Right atrium auricular region (tissue), 2 donors: ENCODE data around the gene PTPRK. TPM values are rescaled to one million over a fixed set of nuclear protein-coding genes. Genes with fewer than 3 reads are reported as not detected.

Experiments
- DNase-seq: peaks from one replicate; pipeline ENCODE4 v3.0.0-alpha.2; 2019; ENCODE audit warnings: low spot score
- H3K27ac ChIP-seq, 2 donors: fragments of 200-600 bp; sonication (generic); 1 replicate in 1 of 2; 2 replicates in 1 of 2; pipeline ENCODE4 v1.5.1; 2016 to 2019
- H3K27me3 ChIP-seq, 2 donors: fragments of 200-600 bp; sonication (generic); one replicate each; pipeline versions ENCODE4 v1.5.1 to v1.6.0; 2017 to 2019
- H3K36me3 ChIP-seq: fragments of 200-600 bp; sonication (generic); one replicate; pipeline ENCODE4 v1.5.1; 2016
- H3K4me1 ChIP-seq, 2 donors: fragments of 200-600 bp; sonication (generic); one replicate each; pipeline versions ENCODE4 v1.5.1 to v1.6.0; 2017 to 2019
- H3K4me3 ChIP-seq, 2 donors: fragments of 200-600 bp; sonication (generic); 1 replicate in 1 of 2; 2 replicates in 1 of 2; pipeline ENCODE4 v1.5.1; 2017 to 2019; ENCODE audit warnings: mild to moderate bottlenecking in 1 of 2, moderate library complexity in 1 of 2
- H3K9me3 ChIP-seq, 2 donors: fragments of 200-600 bp; sonication (generic); one replicate each; pipeline ENCODE4 v1.5.1; 2019
- total RNA-seq, 2 donors: library from RNA; depleted of rRNA; stranded (reverse); fragments of >200 nt; gene quantifications; one replicate each; pipeline ENCODE4 v1.1.0, GENCODE V29; 2016
- TF ChIP-seq, protein P1 (sequence below), 2 donors: fragments of 200-600 bp; sonication (generic); IDR thresholded peaks; one replicate each; pipeline ENCODE4 v1.5.1; 2019; ENCODE audit warnings: antibody characterized with exemption in 2 of 2

The PTPRK gene
- total RNA-seq, 2 donors from 2014 or later = 24.5 to 36.4 TPM

DNA sequence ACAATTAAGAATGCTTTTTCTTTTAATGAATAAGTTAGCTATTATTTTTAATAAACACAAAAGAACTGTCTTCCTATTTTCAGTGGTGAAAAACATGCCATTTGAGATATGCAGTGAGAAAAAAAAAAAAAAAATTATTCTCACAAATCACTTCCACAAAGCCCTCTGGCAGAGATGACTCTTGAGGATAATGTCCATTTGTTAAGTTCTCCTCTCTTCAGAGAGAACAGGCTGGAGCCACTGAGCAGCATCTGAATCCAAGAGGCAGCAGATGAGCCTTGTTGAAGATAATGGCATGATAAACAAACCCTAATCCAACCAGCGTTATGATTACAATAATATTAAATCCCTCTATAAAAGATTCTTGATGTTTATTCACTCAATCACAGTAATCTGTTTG lies 105.0 kb downstream of the PTPRK start:
- no peak overlapping the region for H3K27ac ChIP-seq
- no peak overlapping the region for H3K4me3 ChIP-seq
- H3K27me3 ChIP-seq = no peaks in the 10 kb centered on the region
- H3K4me1 ChIP-seq = peaks cover 0 to 11% of the 10 kb centered on the region in 2 donors
- H3K36me3 ChIP-seq = no peaks in the 10 kb centered on the region
- no peak for DNase-seq
- H3K9me3 ChIP-seq = no peaks in the 10 kb centered on the region
- TF ChIP-seq, protein P1, sequence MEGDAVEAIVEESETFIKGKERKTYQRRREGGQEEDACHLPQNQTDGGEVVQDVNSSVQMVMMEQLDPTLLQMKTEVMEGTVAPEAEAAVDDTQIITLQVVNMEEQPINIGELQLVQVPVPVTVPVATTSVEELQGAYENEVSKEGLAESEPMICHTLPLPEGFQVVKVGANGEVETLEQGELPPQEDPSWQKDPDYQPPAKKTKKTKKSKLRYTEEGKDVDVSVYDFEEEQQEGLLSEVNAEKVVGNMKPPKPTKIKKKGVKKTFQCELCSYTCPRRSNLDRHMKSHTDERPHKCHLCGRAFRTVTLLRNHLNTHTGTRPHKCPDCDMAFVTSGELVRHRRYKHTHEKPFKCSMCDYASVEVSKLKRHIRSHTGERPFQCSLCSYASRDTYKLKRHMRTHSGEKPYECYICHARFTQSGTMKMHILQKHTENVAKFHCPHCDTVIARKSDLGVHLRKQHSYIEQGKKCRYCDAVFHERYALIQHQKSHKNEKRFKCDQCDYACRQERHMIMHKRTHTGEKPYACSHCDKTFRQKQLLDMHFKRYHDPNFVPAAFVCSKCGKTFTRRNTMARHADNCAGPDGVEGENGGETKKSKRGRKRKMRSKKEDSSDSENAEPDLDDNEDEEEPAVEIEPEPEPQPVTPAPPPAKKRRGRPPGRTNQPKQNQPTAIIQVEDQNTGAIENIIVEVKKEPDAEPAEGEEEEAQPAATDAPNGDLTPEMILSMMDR (IDR thresholded peaks at IDR 0.05) = no peak

- TF ChIP-seq, protein P1 (IDR thresholded peaks at IDR 0.05) = no peak
- H3K27me3 ChIP-seq = no peaks in the 10 kb centered on the region
- no peak overlapping the region for H3K4me3 ChIP-seq
- H3K27ac ChIP-seq = no peak overlapping the region
- peaks cover 0 to 11% of the 10 kb centered on the region in 2 donors for H3K4me1 ChIP-seq
- no peaks in the 10 kb centered on the region for H3K36me3 ChIP-seq
- DNase-seq = no peak
- H3K9me3 ChIP-seq = no peaks in the 10 kb centered on the region
Measured at GRCh38 chr6:128414943-128415342, 105.5 kb downstream of the PTPRK start.

DNA sequence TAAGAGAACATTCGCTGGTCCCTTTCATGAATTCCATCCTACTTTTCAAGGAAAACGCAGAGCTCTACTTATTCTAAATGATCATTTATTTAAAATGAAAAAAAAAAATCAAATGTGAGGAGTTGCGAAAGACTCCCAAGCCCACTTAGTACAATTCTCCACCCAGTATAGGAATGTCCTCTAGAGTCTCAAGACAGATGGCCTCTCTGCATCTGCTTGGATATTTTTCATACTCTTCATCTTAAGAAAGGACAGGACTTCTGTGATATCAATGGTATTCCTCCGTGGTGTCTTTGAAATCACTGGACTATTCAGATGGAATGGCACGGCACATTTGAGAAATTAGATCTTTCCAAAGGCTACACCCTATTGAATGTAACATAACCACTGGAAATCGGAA lies 107.1 kb downstream of the PTPRK start:
- DNase-seq = no peak
- TF ChIP-seq, protein P1 (IDR thresholded peaks at IDR 0.05) = no peak
- no peaks in the 10 kb centered on the region for H3K9me3 ChIP-seq
- no peak overlapping the region for H3K27ac ChIP-seq
- no peaks in the 10 kb centered on the region for H3K27me3 ChIP-seq
- H3K4me3 ChIP-seq = no peak overlapping the region
- H3K4me1 ChIP-seq = peaks cover 0 to 10% of the 10 kb centered on the region in 2 donors
- no peaks in the 10 kb centered on the region for H3K36me3 ChIP-seq

GRCh38 chr6:128412680-128413079 lies 107.7 kb downstream of the PTPRK start:
- no peaks in the 10 kb centered on the region for H3K36me3 ChIP-seq
- H3K9me3 ChIP-seq = no peaks in the 10 kb centered on the region
- no peak overlapping the region for H3K4me3 ChIP-seq
- no peak overlapping the region for H3K27ac ChIP-seq
- TF ChIP-seq, protein P1 (IDR thresholded peaks at IDR 0.05) = no peak
- DNase-seq = no peak
- H3K27me3 ChIP-seq = no peaks in the 10 kb centered on the region
- H3K4me1 ChIP-seq = peaks cover 0 to 4% of the 10 kb centered on the region in 2 donors

GRCh38 chr6:128410584-128410983 lies 109.8 kb downstream of the PTPRK start:
- Histone ChIP-seq H3K27me3 (no peaks in the 10 kb centered on the region), H3K4me1 (no peaks in the 10 kb centered on the region), H3K9me3 (no peaks in the 10 kb centered on the region), H3K27ac (no peak overlapping the region), H3K4me3 (no peak overlapping the region), H3K36me3 (no peaks in the 10 kb centered on the region)
- no peak for DNase-seq
- TF ChIP-seq, protein P1 (IDR thresholded peaks at IDR 0.05) = no peak

DNA sequence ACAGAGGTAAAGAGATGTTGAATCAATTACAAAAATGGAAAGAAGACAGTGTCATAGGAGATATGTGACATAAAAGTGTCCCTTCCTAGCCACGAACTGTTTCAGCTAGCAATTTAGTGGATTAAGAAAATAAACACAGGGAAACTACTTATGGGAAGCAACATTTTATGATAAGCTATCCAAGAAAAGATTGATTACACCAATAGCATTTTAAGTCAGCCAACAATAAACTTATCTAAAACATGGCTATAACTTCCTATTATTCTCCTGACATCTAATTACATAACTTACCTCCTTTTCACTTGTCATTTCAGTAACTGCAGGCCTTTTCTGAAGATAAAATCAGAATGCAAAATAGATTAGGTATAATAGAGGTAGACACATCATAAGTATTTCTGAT lies 111.4 kb downstream of the PTPRK start:
- TF ChIP-seq, protein P1 (IDR thresholded peaks at IDR 0.05) = no peak
- no peak for DNase-seq
- Histone ChIP-seq H3K4me1 (no peaks in the 10 kb centered on the region), H3K27me3 (no peaks in the 10 kb centered on the region), H3K9me3 (no peaks in the 10 kb centered on the region), H3K27ac (no peak overlapping the region), H3K36me3 (no peaks in the 10 kb centered on the region), H3K4me3 (no peak overlapping the region)
